Hippocampal formation (tissue), 2 donors: Measurements from ENCODE around the gene C1orf167.
"Not testable (repeated sequence)": the region's sequence is repeated elsewhere in the genome, so short reads cannot be mapped to it uniquely, and the experiment has no call there.

Experiments used
- DNase-seq, 2 donors: peaks; one replicate each; lab custom pipeline; 2025; lab: John Stamatoyannopoulos, UW

The C1orf167 gene

DNA sequence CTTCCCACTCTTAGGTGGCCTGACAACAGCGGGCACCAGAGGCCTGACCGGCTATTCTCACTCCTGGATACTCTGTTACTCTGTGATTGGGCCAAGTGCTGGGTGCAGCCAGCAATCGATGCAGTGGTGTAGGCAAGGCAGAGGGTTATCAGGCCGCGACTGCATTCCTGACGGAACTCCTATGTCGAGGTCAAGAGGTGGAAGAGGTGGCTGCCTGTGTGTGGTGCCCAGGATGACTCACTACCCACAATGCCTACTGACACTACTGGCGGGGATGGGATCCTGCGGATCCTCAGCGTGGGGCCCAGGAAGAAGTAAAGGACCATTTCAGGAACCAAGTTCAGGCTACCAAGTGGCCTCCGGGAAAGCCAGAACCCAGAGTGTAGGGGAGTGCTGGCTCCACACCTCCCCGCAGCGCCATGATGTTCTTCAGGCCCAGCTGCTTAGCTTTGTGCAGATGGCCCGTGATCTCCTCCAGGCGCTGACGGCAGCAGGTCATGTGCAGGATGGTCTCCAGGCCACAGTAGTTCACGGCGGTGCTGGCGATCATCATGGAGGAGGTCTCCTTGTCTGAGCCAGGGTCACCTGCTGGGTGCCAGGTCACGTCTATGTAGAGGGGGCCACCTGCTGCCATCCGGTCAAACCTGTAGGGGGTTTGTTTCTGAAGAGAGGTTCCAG lies 38.9 kb downstream of the C1orf167 start:
- DNase-seq, result no peak

DNA sequence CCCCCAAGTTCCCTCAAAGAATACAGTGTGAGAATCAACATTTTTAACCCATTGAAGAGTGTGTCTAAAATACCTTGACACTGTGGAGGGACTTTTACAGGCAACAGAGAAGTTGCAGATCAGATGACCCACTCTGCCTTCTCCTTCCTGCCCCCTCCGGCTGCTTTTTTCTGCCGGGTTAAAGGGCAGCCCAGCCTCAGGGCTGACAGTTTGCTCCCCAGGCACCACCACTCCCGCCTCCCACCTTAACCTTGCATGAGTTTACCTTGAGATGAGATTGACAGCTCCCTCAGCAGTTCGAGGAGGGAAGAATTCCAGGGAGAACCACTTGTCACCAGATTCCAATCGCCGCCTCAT lies 40.6 kb downstream of the C1orf167 start:
- peak in 1 of 2 donors; percentile 20 for DNase-seq

DNA sequence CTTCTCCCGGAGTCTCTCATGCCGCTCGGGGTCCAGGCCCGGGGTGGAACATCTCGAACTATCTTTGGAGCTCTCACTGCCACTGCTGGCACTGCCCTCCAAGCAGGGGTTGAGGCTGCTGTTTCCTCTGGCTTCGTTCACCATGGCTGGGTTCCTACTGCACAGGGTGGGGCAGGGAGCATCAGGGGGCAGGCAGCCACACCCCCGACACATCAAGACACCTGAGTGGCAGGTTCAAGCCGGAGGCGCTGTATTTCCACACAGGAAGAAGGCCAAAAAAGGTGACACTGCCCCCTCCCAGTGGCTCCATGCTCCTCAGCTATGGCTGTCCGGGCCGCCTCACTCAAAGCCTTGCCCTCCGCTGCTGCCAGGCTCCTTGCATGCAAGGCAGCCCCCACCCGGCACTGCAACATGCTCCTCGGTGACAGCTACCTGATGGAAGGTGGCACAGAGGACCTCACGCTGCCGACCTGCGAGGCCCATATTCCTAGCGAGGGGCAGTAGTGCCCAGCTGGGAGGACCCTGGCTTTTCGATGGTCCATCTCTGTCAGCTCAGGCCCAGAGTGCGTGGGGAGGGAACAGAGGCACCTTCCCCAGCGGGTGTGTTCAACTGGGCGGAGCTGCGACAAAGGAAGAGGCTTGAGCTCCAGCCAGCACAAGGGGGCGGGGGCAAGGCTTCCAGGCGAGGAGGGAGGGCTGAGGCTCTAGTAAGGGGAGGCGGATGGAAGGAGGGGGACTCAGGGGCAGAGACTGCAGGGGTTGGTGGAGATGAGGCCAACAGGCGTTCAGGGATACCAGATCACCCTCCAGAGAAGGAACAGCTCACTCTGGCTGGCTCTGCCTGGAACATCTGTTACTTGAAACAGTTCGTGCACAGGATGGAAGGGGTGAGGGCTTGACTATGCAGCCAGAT lies 41.2 kb downstream of the C1orf167 start:
- peak; percentile 36 to 60 for DNase-seq

DNA sequence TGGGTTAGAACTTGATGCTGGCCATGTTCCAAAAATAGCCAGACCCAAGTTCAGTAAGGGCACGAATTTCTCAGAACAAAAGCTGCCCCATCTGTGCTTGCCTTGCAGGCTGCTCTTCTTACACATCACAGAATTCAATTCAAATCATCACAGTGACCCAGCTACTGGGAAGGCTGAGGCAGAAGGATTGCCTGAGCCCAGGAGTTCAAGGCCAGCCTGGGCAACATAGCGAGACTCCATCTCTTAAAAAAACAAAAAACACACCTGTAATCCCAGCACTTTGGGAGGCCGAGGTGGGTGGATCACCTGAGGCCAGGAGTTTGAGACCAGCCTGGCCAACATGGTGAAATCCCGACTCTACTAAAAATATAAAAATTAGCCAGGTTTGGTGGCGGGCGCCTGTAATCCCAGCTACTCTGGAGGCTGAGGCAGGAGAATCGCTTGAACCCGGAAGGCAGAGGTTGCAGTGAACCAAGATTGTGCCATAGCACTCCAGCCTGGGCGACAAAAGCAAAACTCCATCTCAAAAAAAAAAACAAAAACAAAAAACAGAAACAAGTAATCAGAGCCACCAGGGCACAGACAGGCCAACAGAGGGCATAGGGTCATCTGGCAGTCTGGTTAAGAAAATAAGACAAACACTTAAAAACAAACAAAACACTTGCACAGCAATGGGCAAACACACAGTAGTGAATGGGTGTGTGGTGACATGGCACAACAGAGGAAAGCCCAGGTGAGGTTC lies 42.1 kb downstream of the C1orf167 start:
- DNase-seq, result not testable (repeated sequence)

DNA sequence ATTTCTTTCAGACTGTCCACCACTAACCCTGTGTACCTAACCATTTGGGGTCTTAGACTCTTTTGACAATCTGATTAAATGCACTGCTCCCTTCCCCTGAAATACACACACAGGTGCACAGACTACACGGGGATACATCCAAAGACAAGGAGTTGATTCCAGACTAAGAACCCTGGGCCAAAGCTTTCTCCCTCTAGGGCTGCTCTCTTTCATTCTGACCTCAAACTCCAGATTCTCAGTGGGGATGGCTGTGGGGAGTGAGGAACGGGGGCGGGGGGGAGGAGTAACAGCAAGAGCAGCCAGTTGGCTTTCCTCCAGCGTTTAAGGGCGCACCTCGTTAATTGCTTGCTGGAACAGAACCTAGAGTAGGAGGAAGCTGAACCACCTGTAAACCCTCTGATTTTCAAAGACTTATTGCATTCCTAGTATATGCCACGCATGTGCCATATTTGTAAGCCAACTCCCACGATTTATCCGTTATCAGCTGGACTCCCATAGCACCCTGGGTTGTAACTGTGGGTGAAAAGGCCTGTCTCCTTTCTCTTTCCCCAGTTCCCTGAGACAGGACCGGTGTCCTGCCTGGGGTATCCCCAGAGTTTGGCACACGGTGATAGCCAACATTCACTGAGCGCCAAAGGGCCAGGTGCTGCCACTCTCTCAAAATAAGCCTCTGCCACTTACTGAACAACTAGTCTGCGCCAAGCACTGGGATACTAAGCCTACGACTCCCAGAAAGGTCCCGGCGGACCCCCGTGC lies 42.9 kb downstream of the C1orf167 start:
- no peak for DNase-seq

DNA sequence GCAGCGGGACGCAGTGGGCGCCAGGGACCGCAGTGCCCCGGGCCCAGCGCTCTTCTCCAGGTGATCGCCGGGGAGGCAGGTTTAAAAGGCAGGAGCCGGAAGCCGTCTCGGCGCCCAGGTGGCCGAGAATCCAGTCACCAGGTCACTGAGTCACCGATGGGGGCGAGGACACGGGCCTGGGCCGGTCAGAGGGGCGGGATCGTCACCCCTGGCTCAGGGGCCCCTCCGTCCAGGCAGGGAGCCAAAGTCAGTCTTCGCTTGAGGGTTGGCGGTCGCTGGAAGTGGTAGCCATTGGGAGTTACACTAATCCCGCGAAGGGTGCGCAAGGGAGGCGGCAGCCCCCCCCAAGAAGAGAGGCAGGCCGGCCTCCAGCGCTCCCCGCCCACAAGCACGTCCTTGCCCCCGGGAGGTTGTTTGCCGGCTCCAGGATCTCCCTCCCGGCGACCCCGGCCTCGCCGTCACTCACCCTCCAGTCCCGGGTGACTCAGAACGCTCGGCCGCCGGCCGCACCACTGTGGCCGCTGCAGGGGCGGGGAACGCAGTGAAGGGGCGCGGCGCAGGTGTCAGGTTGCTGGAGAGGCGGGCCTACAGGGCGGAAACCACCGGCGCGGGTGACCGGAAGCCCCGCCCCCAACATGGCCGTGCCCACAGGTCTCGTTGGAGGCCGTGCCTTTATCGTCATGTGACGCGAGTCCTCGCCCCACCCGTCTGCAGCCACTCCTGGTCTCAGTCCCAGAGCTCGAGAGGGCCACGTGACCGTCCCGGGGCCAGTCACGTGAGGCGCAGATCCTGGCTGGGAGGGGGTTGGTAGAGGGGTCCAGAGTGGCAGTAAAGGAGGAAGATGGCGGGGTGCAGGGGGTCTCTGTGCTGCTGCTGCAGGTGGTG lies 43.7 kb downstream of the C1orf167 start, which contains the start of the genes CLCN6 and MTHFR:
TSS of gene CLCN6 (plus strand) at position 770 of the 885 bp plus-strand sequence. CDS start at position 842, 72 bp downstream.
TSS of gene MTHFR (minus strand) at position 543 of the 885 bp plus-strand sequence. CDS start 2,848 bp downstream, outside the sequence.
- peak; percentile 95 to 97 for DNase-seq

DNA sequence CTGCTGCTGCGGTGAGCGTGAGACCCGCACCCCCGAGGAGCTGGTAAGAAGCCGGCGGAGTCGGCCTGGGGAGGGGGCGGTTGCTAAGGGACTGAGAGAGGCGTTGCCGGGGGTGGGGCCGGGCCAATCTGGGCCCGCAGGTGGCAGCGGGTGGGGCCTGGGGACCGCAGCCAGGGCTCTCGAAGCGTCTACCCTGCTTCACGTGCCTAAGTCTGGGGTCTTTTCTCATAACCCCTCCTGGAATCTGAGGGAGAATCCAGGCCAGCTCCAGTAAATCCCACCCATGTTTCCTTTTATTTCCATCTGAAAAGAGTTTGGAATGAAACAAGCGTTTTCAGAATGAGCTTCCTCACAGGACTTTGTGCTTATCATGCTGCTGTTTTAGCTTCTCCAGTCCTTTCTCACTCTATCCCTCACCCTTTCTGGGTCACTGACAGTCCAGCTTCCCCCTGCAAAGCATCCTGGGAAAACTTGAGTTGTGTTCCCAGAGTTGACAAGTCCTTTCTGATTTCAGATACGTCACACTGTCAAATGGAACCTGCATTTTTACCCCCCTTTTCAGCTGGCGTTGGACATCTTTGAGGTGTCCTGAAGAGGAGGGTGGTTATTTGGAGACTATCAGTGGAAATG lies 44.4 kb downstream of the C1orf167 start:
- DNase-seq, result peak in 1 of 2 donors; percentile 54

DNA sequence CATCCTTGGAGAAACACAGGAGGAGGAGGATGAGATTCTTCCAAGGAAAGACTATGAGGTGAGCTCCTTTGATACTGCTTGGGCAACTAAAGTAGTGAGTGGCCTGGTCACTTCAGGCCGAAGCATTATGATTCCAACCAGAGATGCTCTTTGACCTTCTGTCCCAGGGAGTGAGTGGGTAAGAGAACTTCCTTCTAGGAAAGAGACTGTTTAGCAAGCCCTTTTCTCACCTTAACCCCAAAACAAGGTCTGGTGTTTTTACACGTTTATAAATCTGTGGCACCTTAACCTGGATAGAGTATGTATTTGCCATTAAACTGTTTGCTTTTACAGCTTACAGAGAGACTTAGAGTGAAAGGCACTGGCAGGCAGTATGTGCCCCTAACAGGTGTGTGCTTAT lies 45.1 kb downstream of the C1orf167 start:
- DNase-seq, result no peak

DNA sequence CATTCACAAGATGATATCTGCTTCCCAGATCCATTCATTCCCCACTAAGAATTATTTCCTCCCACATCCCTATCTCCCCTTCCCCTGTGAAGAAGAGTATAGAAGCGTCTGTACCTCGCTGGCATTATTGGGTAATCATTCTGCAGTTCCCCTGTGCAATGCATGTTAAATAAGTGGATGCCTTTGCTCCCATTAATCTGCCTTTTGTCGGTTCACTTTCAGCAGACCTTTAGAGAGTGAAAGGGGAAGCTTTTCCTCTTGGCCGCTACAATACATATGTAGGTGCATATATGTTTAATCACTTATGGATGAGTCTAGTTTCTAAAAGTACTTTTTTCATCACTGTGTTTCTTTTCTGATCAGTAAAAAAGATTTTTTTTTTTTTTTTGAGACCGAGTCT lies 51.0 kb downstream of the C1orf167 start:
- no peak for DNase-seq

GRCh38 chr1:11817192-11817591 lies 55.2 kb downstream of the C1orf167 start:
- DNase-seq, result no peak

GRCh38 chr1:11822091-11822490 lies 60.1 kb downstream of the C1orf167 start:
- DNase-seq, result no peak

DNA sequence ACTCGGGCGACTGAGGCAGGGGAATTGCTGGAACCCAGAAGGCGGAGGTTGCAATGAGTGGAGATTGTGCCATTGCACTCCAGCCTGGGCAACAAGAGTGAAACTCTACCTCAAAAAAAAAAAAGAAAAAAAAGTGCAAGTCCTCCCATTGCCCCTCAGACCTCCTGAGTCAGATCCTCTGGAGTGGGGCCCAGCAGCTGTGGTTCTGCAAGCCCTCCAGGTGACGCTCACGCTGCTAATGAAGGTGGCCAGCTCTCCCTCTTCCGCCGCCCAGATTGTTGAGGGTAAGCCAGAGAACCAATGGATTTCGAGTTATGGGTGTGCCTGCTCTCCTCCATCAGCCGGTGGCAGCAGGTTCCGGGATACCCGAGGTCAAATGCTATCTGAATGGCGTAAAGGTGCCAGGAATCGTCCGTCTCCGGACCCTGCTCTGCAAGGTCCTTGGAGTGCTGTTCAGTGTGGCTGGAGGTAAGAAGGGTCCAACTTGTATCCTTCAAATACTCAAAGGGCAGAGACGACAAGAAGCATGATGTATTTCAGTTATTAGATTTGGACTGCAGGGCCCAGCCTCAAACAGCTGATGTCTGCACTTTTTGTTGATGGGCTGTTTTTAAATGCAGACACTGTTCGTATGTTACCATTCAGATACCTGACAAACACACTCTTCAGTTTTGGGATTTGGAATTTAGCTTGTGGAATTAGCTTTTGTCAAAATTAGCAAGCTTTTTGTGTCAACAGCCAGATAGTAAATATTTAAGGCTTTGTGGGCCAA lies 61.6 kb downstream of the C1orf167 start:
- DNase-seq, result no peak

DNA sequence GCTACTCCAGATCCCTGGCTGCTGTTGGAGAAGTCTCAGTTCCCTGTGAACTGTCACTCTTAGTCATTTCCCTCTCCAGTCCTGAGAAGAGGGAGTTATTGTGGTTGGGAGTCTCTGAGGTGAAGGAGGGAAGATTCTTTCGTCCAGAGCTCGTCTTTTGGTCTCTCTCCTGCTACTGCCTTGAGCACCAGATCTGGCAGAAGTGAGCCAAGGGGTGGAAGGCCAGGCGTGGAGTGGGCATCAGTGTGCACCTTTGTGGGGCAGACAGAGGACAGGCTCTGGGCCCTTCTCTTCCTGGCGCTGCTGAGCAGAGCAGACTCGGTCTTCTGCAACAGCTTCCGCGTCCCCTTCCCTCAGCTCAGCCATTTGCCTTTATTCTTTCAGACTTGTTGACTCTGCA lies 63.1 kb downstream of the C1orf167 start:
- DNase-seq, result no peak

DNA sequence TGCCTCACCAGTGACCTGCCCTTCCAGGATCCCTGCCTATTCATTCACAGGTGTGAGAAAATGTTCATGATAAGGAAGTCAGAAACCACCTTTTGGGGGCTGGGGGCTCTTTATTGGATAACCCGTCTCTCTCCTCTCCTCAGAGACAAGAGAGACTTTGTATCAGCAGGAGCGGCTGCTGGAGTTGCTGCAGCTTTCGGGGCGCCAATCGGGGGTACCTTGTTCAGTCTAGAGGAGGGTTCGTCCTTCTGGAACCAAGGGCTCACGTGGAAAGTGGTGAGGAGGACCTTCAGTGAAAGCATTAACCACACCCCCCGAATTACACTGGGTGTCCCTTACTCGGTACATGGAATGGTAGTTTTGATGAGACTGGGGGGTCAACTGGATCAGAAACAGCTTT lies 65.0 kb downstream of the C1orf167 start:
- no peak for DNase-seq

GRCh38 chr1:11828511-11828910 lies 66.5 kb downstream of the C1orf167 start:
- DNase-seq, result no peak

DNA sequence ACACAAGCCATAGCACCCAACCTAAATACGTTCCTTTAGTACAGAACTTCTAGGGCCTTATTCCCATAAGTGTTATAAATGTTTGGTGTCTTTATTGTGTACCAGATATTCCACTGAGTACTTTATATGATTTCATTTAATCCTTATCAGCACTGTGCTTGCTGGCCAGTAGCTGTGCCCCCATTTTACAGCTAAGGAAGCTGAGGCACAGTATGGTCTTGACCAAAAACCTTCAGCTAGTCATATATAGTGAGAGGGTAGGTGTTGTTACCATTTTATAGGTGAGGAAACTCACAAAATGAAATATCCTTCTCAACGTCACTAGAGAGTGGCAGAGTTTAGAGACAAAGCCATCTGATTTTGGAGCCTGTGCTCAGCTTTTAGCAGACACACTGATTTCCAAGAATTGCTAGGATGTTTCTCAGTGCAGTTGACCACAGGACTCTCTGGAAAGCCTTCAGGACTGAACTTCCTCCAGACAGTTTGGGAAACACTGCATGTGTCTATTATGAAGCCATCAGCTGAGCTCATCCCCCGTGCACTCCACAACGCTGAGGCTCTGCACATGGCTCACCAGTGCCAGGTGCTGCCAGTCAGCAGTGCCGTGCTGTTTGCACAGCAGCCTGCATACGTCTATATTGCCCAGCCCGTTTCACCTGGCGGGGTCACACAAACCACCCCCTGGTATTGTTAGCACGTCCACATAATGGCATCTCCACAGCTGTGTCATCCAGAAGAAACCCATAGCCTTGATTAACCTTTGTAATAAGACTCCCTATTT lies 70.1 kb downstream of the C1orf167 start:
- no peak for DNase-seq

DNA sequence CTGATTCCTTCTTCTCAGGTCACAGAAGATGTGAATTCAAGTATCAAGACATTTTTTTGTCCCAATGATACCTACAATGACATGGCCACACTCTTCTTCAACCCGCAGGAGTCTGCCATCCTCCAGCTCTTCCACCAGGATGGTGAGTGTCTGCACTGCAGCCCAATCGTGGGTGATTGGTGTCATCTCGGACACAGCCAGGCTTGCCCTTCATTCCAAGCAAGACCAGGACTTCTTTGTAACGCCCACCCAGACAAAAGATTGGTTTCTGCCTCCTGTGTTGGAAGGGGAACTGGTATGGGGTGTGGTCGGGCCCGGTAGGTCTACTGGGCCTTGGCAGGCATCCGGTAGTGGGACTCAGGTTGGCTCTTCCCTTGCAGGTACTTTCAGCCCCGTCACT lies 71.5 kb downstream of the C1orf167 start:
- no peak for DNase-seq

DNA sequence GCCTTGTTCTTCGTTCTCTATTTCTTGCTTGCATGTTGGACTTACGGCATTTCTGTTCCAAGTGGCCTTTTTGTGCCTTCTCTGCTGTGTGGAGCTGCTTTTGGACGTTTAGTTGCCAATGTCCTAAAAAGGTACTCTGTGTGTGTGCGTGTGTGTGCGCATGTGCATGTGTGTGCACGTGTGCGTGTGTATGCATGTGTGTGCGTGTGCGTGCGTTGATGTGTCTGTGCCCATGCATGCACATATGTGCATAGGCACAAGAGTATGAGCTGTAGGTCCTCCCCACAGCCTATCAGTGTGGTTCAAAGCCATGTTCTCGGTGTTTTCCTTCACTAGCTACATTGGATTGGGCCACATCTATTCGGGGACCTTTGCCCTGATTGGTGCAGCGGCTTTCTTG lies 71.9 kb downstream of the C1orf167 start:
- DNase-seq, result no peak
